Measurements from ENCODE around the gene SEC61B. TPM values are rescaled to one million over a fixed set of nuclear protein-coding genes. Genes with fewer than 3 reads are reported as not detected.

The SEC61B gene
- total RNA-seq, 6 experiments from 2014 or later: 85.1 to 158 (median 131) TPM

GRCh38 chr9:99181206-99181605 is 40.9 kb upstream of the SEC61B start:
- no peak for TF ChIP-seq CTCF (IDR thresholded peaks at IDR 0.05)
- TF ChIP-seq POLR2A (IDR thresholded peaks at IDR 0.05): no peak
- DNase-seq (no peak), ATAC-seq (no peak)
- Histone ChIP-seq H3K27me3 (no peaks in the 10 kb centered on the region), H3K4me3 (no peak overlapping the region), H3K4me1 (no peaks in the 10 kb centered on the region), H3K36me3 (no peaks in the 10 kb centered on the region), H3K27ac (no peak overlapping the region), H3K9me3 (no peaks in the 10 kb centered on the region)
- WGBS (ENCODE audit: insufficient coverage, low coverage, low lambda C conversion rate, missing lambda C conversion rate): 50% methylated on average over 1 of the region's 2 CpGs
- intact Hi-C loops (cut with DNase I): no loop called here

- Histone ChIP-seq H3K4me1 (no peaks in the 10 kb centered on the region), H3K27me3 (no peaks in the 10 kb centered on the region), H3K27ac (no peak overlapping the region), H3K36me3 (no peaks in the 10 kb centered on the region), H3K9me3 (no peaks in the 10 kb centered on the region), H3K4me3 (no peak overlapping the region)
- DNase-seq (no peak), ATAC-seq (no peak)
- 42% methylated on average over 4 of the region's 4 CpGs for WGBS (ENCODE audit: insufficient coverage, low coverage, low lambda C conversion rate, missing lambda C conversion rate)
- intact Hi-C loops (cut with DNase I): no loop called here
- TF ChIP-seq CTCF (IDR thresholded peaks at IDR 0.05) (no peak), POLR2A (IDR thresholded peaks at IDR 0.05) (no peak)
Observed at GRCh38 chr9:99181621-99182020, 40.5 kb upstream of the SEC61B start.

DNA sequence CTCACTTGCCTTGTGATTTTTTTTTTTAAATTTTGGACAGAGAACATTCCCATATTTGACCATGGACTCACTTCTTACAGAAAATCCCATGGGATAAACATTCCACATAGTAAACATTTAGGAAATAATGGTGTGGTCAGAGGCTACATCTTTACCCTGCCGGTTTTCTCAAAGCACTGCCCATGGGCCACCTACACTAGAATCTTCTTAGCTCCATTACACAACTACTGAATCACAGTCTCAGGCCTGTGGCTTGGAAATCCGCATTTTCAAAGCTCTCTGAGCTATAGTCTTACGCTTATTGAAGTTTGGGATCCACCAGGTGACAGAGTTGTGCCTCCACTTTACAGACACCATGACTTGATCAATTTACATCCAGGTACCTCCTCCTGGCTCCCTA is 39.7 kb upstream of the SEC61B start:
- no peak for TF ChIP-seq POLR2A (IDR thresholded peaks at IDR 0.05)
- no peak for TF ChIP-seq CTCF (IDR thresholded peaks at IDR 0.05)
- intact Hi-C loops (cut with DNase I): no loop called here
- WGBS (ENCODE audit: insufficient coverage, low coverage, low lambda C conversion rate, missing lambda C conversion rate): 56% methylated on average over 3 of the region's 3 CpGs

DNA sequence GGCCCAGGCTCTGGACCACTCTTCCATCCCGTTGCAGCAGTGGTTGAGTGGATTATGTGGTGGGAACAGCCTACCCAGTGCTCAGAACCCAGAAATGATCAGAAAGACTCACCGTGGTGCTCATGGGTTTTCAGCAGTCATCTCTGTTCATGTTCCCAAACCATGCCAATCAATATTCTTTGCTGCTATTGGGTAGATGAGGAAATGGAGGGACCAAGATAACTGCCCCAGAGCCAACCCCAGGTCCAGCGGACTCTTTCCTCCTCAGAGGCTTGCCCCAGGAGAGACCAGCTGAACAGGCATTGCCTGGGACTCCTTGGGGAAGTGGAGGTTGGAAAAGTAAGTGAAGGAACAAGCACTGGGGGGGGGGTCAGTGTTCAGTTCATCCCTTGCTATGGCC is 38.5 kb upstream of the SEC61B start:
- H3K9me3 ChIP-seq: no peaks in the 10 kb centered on the region
- ATAC-seq: no peak
- intact Hi-C loops (cut with DNase I): no loop called here
- no peaks in the 10 kb centered on the region for H3K27me3 ChIP-seq
- TF ChIP-seq CTCF (IDR thresholded peaks at IDR 0.05): no peak
- no peak for TF ChIP-seq POLR2A (IDR thresholded peaks at IDR 0.05)
- no peak overlapping the region for H3K4me3 ChIP-seq
- H3K27ac ChIP-seq: no peak overlapping the region
- no peaks in the 10 kb centered on the region for H3K4me1 ChIP-seq
- no peak for DNase-seq
- 71% methylated on average over 2 of the region's 3 CpGs for WGBS (ENCODE audit: insufficient coverage, low coverage, low lambda C conversion rate, missing lambda C conversion rate)
- no peaks in the 10 kb centered on the region for H3K36me3 ChIP-seq

More for the DNA sequence above, 39.7 kb upstream of the SEC61B start:
- DNase-seq (no peak), ATAC-seq (no peak)
- H3K27me3 ChIP-seq: no peaks in the 10 kb centered on the region
- no peaks in the 10 kb centered on the region for H3K9me3 ChIP-seq
- H3K4me1 ChIP-seq: no peaks in the 10 kb centered on the region
- H3K27ac ChIP-seq: no peak overlapping the region
- H3K36me3 ChIP-seq: no peaks in the 10 kb centered on the region
- H3K4me3 ChIP-seq: no peak overlapping the region

- Histone ChIP-seq H3K36me3 (no peaks in the 10 kb centered on the region), H3K27me3 (no peaks in the 10 kb centered on the region), H3K4me3 (no peak overlapping the region), H3K9me3 (no peaks in the 10 kb centered on the region), H3K4me1 (no peaks in the 10 kb centered on the region), H3K27ac (no peak overlapping the region)
- no peak for TF ChIP-seq POLR2A (IDR thresholded peaks at IDR 0.05)
- TF ChIP-seq CTCF (IDR thresholded peaks at IDR 0.05): no peak
- DNase-seq: peak; percentile 24 to 57 (median 56)
- intact Hi-C loops (cut with DNase I): no loop called here
- peak; percentile 4 to 27 (median 23) for ATAC-seq
- 40% methylated on average over 5 of the region's 10 CpGs for WGBS (ENCODE audit: insufficient coverage, low coverage, low lambda C conversion rate, missing lambda C conversion rate)
Observed at GRCh38 chr9:99184110-99184474, 38.0 kb upstream of the SEC61B start.

Measured in right lobe of liver (tissue), 6 donors.